Epithelial cell of prostate (primary cell): ENCODE results near the gene SCP2.

Source experiments
- DNase-seq: peaks from one replicate; pipeline ENCODE4 v3.0.0-alpha.2; 2011; ENCODE audit warnings: low read depth, low spot score
- H3K27ac ChIP-seq: fragments of 450-650 bp; 2 replicates; pipeline ENCODE4 v1.5.1; 2017; ENCODE audit warnings: mild to moderate bottlenecking

The SCP2 gene

GRCh38 chr1:53091841-53092645 lies 165.0 kb downstream of the SCP2 start:
- no peak overlapping the region for H3K27ac ChIP-seq
- DNase-seq, result no peak

GRCh38 chr1:53092659-53093450 lies 165.8 kb downstream of the SCP2 start:
- H3K27ac ChIP-seq, result no peak overlapping the region
- no peak for DNase-seq

DNA sequence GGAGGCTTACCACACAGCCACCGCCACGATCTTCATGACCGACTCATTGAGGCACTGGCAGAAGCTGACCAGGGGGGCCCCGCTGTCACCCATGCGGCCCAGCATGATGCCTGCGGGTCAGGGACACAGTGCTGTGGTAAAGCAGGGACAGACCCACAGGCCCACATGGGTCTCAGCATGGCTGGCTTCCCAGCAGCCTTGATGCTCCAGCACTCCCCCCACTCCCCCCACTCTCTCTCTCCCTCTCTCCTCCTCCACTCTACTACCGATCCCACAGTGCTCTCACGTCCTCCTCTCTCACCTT lies 166.3 kb downstream of the SCP2 start:
- no peak for DNase-seq
- no peak overlapping the region for H3K27ac ChIP-seq

- DNase-seq, result no peak
- H3K27ac ChIP-seq, result no peak overlapping the region
Measured at GRCh38 chr1:53093778-53094532, 166.9 kb downstream of the SCP2 start.

GRCh38 chr1:53094533-53094919 lies 167.4 kb downstream of the SCP2 start:
- DNase-seq, result no peak
- H3K27ac ChIP-seq, result no peak overlapping the region
